HG02571 (cell line): ENCODE results near the gene CAMK2A.

Experiments used
- ATAC-seq: cut with Tn5 transposase; IDR thresholded peaks from one replicate; pipeline ENCODE4 v1.9.1; 2021; ENCODE audit warnings: mild to moderate bottlenecking, moderate library complexity; ENCODE audit not compliant: unreplicated experiment

Gene CAMK2A

GRCh38 chr5:150189728-150190502, 99.7 kb downstream of the CAMK2A start, which contains the start of gene SLC6A7:
Gene SLC6A7 (plus strand): TSS chr5:150190062. CDS start chr5:150190328, 266 bp downstream.
- no peak for ATAC-seq

- ATAC-seq = no peak
Observed at GRCh38 chr5:150189326-150189725, 100.2 kb downstream of the CAMK2A start.

GRCh38 chr5:150188146-150188842, 101.3 kb downstream of the CAMK2A start:
- ATAC-seq = no peak

GRCh38 chr5:150186897-150187296, 102.7 kb downstream of the CAMK2A start:
- no peak for ATAC-seq

GRCh38 chr5:150186137-150186536, 103.4 kb downstream of the CAMK2A start:
- no peak for ATAC-seq

- no peak for ATAC-seq
Observed at GRCh38 chr5:150184990-150185912, 104.3 kb downstream of the CAMK2A start.

GRCh38 chr5:150184006-150184405, 105.6 kb downstream of the CAMK2A start:
- no peak for ATAC-seq

GRCh38 chr5:150183436-150183835, 106.1 kb downstream of the CAMK2A start:
- ATAC-seq = no peak

GRCh38 chr5:150182774-150183173, 106.8 kb downstream of the CAMK2A start:
- no peak for ATAC-seq

GRCh38 chr5:150181766-150182545, 107.6 kb downstream of the CAMK2A start:
- ATAC-seq = no peak

GRCh38 chr5:150181027-150181426, 108.5 kb downstream of the CAMK2A start:
- ATAC-seq = no peak

GRCh38 chr5:150180241-150181026, 109.1 kb downstream of the CAMK2A start:
- no peak for ATAC-seq

GRCh38 chr5:150179019-150179620, 110.5 kb downstream of the CAMK2A start:
- ATAC-seq = no peak

GRCh38 chr5:150178262-150178661, 111.3 kb downstream of the CAMK2A start:
- ATAC-seq = no peak

GRCh38 chr5:150177721-150178120, 111.9 kb downstream of the CAMK2A start:
- no peak for ATAC-seq

GRCh38 chr5:150176745-150177477, 112.7 kb downstream of the CAMK2A start:
- ATAC-seq = no peak

GRCh38 chr5:150175536-150175935, 114.0 kb downstream of the CAMK2A start:
- ATAC-seq = no peak

- ATAC-seq = no peak
Observed at GRCh38 chr5:150175076-150175475, 114.5 kb downstream of the CAMK2A start.
